Heart left ventricle (tissue), 13 donors: ENCODE data around the gene DYNLT2.

ENCODE experiments used
- CTCF ChIP-seq, 12 donors: fragments of 200-600 bp; sonication (generic) in 4 of 12; IDR thresholded peaks; one replicate each; pipeline versions ENCODE4 v1.5.0 to v1.8.0; 2018 to 2022; ENCODE audit warnings: antibody characterized with exemption in 12 of 12, mild to moderate bottlenecking in 5 of 12
- POLR2A ChIP-seq, 2 donors: fragments of 450-650 bp; IDR thresholded peaks; one replicate each; pipeline ENCODE4 v1.6.1; 2017; ENCODE audit warnings: antibody characterized with exemption in 2 of 2, mild to moderate bottlenecking in 2 of 2, moderate library complexity in 2 of 2
- donor health status: ischemic (EF 13 %, LVEDD 7.1; RV severe dilation, severe dysfunction).
- donor health status: DM: no; HTN: yes; CAD: no.
- donor health status: DM: no; HTN: no; CAD: no.
- donor health status: ischemic (EF 25% LVEDD 6.9; RV normal size, moderate dysfunction).
- donor health status: ischemic (EF 25% LVEDD 5.7; RV mildly dilated, moderate dysfunction).
- donor health status: ischemic (EF 35%, LVEDD 5.7; RV mildly dilated, moderate dysfunction).
- donor health status: nonischemic (EF 11% LVEDD 7.7; RV severe dilation, severe dysfunction).
- donor health status: DM: yes; HTN: yes; CAD: no.
- donor health status: PGD.
- donor health status: ischemic (EF 29% LVEDD 5.4; RV normal size, mild dysfunction).
- donor health status: nonischemic (EF 23%, LVEDD 6.1; RV moderate dilation, normal function).

GRCh38 chr6:169798764-169799473 is 47.5 kb upstream of the DYNLT2 start:
- TF ChIP-seq CTCF (IDR thresholded peaks at IDR 0.05) (no peak), POLR2A (IDR thresholded peaks at IDR 0.05) (no peak)
